ENCODE measurements around the gene MAD2L1.

- TF ChIP-seq, protein P1, sequence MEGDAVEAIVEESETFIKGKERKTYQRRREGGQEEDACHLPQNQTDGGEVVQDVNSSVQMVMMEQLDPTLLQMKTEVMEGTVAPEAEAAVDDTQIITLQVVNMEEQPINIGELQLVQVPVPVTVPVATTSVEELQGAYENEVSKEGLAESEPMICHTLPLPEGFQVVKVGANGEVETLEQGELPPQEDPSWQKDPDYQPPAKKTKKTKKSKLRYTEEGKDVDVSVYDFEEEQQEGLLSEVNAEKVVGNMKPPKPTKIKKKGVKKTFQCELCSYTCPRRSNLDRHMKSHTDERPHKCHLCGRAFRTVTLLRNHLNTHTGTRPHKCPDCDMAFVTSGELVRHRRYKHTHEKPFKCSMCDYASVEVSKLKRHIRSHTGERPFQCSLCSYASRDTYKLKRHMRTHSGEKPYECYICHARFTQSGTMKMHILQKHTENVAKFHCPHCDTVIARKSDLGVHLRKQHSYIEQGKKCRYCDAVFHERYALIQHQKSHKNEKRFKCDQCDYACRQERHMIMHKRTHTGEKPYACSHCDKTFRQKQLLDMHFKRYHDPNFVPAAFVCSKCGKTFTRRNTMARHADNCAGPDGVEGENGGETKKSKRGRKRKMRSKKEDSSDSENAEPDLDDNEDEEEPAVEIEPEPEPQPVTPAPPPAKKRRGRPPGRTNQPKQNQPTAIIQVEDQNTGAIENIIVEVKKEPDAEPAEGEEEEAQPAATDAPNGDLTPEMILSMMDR (IDR thresholded peaks at IDR 0.05; ENCODE audit: low read depth, low read length), result no peak
- no peak for TF ChIP-seq EZH2phosphoT487 (IDR thresholded peaks at IDR 0.05; ENCODE audit: low read depth)
These were observed 59.3 kb downstream of the MAD2L1 start for GRCh38 chr4:120007191-120007871.

Data from OCI-LY3 (cell line).